Measurements from ENCODE around the gene PCDHB14.
"Not testable (repeated sequence)": the region's sequence is repeated elsewhere in the genome, so short reads cannot be mapped to it uniquely, and the experiment has no call there.

DNA sequence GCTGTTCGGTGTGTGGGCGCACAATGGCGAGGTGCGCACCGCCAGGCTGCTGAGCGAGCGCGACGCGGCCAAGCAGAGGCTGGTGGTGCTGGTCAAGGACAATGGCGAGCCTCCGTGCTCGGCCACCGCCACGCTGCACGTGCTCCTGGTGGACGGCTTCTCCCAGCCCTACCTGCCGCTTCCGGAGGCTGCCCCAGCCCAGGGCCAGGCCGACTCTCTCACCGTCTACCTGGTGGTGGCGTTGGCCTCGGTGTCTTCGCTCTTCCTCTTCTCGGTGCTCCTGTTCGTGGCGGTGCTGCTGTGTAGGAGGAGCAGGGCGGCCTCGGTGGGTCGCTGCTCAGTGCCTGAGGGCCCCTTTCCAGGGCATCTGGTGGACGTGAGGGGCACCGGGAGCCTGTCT, 43.3 kb upstream of the PCDHB14 start:
- TF ChIP-seq, protein P1, sequence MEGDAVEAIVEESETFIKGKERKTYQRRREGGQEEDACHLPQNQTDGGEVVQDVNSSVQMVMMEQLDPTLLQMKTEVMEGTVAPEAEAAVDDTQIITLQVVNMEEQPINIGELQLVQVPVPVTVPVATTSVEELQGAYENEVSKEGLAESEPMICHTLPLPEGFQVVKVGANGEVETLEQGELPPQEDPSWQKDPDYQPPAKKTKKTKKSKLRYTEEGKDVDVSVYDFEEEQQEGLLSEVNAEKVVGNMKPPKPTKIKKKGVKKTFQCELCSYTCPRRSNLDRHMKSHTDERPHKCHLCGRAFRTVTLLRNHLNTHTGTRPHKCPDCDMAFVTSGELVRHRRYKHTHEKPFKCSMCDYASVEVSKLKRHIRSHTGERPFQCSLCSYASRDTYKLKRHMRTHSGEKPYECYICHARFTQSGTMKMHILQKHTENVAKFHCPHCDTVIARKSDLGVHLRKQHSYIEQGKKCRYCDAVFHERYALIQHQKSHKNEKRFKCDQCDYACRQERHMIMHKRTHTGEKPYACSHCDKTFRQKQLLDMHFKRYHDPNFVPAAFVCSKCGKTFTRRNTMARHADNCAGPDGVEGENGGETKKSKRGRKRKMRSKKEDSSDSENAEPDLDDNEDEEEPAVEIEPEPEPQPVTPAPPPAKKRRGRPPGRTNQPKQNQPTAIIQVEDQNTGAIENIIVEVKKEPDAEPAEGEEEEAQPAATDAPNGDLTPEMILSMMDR (conservative IDR thresholded peaks at IDR 0.05; ENCODE audit: low read depth, low read length), result not testable (repeated sequence)
- TF ChIP-seq RFX5 (IDR thresholded peaks at IDR 0.05; ENCODE audit: low read depth, low read length); POLR2A (IDR thresholded peaks at IDR 0.05; ENCODE audit: low read depth, low read length); SMC3 (IDR thresholded peaks at IDR 0.05; ENCODE audit: low read depth, low read length); BHLHE40 (IDR thresholded peaks at IDR 0.05; ENCODE audit: low read depth, low read length); RAD21 (IDR thresholded peaks at IDR 0.05; ENCODE audit: low read length); FOS (IDR thresholded peaks at IDR 0.05; ENCODE audit: low read depth, low read length); MAZ (IDR thresholded peaks at IDR 0.05; ENCODE audit: borderline replicate concordance, low read depth, low read length); CEBPB (IDR thresholded peaks at IDR 0.05; ENCODE audit: low read depth, low read length); RCOR1 (IDR thresholded peaks at IDR 0.05; ENCODE audit: insufficient replicate concordance, low read length); CHD1 (IDR thresholded peaks at IDR 0.05; ENCODE audit: low read depth, low read length): not testable (repeated sequence)
- TF ChIP-seq, protein P2, sequence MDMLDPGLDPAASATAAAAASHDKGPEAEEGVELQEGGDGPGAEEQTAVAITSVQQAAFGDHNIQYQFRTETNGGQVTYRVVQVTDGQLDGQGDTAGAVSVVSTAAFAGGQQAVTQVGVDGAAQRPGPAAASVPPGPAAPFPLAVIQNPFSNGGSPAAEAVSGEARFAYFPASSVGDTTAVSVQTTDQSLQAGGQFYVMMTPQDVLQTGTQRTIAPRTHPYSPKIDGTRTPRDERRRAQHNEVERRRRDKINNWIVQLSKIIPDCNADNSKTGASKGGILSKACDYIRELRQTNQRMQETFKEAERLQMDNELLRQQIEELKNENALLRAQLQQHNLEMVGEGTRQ (IDR thresholded peaks at IDR 0.05; ENCODE audit: low read depth, low read length), result not testable (repeated sequence)
- TF ChIP-seq, protein P3, sequence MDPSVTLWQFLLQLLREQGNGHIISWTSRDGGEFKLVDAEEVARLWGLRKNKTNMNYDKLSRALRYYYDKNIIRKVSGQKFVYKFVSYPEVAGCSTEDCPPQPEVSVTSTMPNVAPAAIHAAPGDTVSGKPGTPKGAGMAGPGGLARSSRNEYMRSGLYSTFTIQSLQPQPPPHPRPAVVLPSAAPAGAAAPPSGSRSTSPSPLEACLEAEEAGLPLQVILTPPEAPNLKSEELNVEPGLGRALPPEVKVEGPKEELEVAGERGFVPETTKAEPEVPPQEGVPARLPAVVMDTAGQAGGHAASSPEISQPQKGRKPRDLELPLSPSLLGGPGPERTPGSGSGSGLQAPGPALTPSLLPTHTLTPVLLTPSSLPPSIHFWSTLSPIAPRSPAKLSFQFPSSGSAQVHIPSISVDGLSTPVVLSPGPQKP (IDR thresholded peaks at IDR 0.05; ENCODE audit: borderline replicate concordance, low read depth, low read length), result not testable (repeated sequence)

Data from IMR-90 (cell line).